ENCODE results near the gene CLEC3B. TPM values are rescaled to one million over a fixed set of nuclear protein-coding genes. Genes with fewer than 3 reads are reported as not detected.

The CLEC3B gene
- total RNA-seq, 1 donor from 2014 or later: 50.3 TPM

- Mint-ChIP-seq H3K4me1 (ENCODE audit: low read depth) (peaks cover 39% of the 10 kb centered on the region), H3K36me3 (ENCODE audit: low read depth) (peaks cover 30% of the 10 kb centered on the region), H3K9me3 (ENCODE audit: low read depth) (no peaks in the 10 kb centered on the region), H3K27me3 (ENCODE audit: low read depth) (no peaks in the 10 kb centered on the region), H3K4me3 (ENCODE audit: unreplicated experiment) (no peak overlapping the region), H3K27ac (ENCODE audit: unreplicated experiment) (peak overlapping the region; percentile 75)
- no peak for DNase-seq (ENCODE audit: low spot score)
- TF ChIP-seq, protein P1, sequence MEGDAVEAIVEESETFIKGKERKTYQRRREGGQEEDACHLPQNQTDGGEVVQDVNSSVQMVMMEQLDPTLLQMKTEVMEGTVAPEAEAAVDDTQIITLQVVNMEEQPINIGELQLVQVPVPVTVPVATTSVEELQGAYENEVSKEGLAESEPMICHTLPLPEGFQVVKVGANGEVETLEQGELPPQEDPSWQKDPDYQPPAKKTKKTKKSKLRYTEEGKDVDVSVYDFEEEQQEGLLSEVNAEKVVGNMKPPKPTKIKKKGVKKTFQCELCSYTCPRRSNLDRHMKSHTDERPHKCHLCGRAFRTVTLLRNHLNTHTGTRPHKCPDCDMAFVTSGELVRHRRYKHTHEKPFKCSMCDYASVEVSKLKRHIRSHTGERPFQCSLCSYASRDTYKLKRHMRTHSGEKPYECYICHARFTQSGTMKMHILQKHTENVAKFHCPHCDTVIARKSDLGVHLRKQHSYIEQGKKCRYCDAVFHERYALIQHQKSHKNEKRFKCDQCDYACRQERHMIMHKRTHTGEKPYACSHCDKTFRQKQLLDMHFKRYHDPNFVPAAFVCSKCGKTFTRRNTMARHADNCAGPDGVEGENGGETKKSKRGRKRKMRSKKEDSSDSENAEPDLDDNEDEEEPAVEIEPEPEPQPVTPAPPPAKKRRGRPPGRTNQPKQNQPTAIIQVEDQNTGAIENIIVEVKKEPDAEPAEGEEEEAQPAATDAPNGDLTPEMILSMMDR (IDR thresholded peaks at IDR 0.05): no peak
Measured at GRCh38 chr3:44995142-44995770, 30.8 kb upstream of the CLEC3B start.

DNA sequence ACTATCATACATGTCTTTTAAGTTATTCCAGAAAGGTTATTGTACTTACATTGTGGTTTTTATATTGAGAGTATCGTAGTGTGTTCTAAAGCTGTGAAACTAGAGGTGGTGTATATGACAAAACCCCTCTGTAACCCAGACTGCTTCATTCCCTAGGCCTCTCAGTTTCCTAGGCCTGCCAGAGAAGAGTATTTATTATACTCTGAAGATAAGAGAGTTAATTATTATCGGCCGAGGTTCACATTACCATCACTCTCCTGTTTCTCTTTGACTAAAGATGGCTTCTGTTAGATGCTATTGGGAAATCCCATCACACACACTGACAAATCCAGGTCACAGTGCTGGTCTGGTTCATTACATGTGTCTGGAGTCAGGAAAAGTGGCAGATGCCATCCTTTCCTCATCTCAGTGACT, 29.5 kb upstream of the CLEC3B start:
- no peaks in the 10 kb centered on the region for H3K9me3 Mint-ChIP-seq (ENCODE audit: low read depth)
- peak overlapping the region; percentile 13 for H3K27ac Mint-ChIP-seq (ENCODE audit: unreplicated experiment)
- H3K36me3 Mint-ChIP-seq (ENCODE audit: low read depth): peaks cover 32% of the 10 kb centered on the region
- TF ChIP-seq, protein P1 (IDR thresholded peaks at IDR 0.05): no peak
- H3K27me3 Mint-ChIP-seq (ENCODE audit: low read depth): no peaks in the 10 kb centered on the region
- no peak for DNase-seq (ENCODE audit: low spot score)
- peaks cover 39% of the 10 kb centered on the region for H3K4me1 Mint-ChIP-seq (ENCODE audit: low read depth)
- H3K4me3 Mint-ChIP-seq (ENCODE audit: unreplicated experiment): no peak overlapping the region

DNA sequence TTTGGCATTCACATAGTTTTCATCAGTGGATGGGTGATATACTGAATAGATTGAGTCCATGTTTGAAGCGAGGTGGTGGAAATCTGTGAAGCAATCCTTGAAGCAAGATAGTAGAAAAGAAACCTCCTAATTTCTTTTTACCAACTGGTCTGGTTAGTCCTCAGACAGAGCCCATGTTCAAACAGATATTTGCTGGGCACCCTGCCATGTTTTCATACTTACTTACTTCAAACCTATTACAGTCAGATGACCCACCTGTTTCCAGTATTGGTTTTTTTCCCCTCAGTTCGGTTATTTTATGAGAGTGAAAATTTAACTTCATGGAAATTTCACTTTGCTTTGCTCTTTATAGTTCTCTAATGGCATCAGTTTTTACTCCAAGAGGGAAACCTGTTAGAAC, 26.3 kb upstream of the CLEC3B start:
- H3K9me3 Mint-ChIP-seq (ENCODE audit: low read depth): peaks cover 6% of the 10 kb centered on the region
- peaks cover 46% of the 10 kb centered on the region for H3K36me3 Mint-ChIP-seq (ENCODE audit: low read depth)
- H3K4me3 Mint-ChIP-seq (ENCODE audit: unreplicated experiment): no peak overlapping the region
- H3K27ac Mint-ChIP-seq (ENCODE audit: unreplicated experiment): no peak overlapping the region
- no peak for DNase-seq (ENCODE audit: low spot score)
- TF ChIP-seq, protein P1 (IDR thresholded peaks at IDR 0.05): no peak
- H3K27me3 Mint-ChIP-seq (ENCODE audit: low read depth): no peaks in the 10 kb centered on the region
- peaks cover 16% of the 10 kb centered on the region for H3K4me1 Mint-ChIP-seq (ENCODE audit: low read depth)

GRCh38 chr3:45000823-45001222, 25.3 kb upstream of the CLEC3B start:
- Mint-ChIP-seq H3K9me3 (ENCODE audit: low read depth) (peaks cover 9% of the 10 kb centered on the region), H3K4me1 (ENCODE audit: low read depth) (peaks cover 5% of the 10 kb centered on the region), H3K36me3 (ENCODE audit: low read depth) (peaks cover 56% of the 10 kb centered on the region), H3K27ac (ENCODE audit: unreplicated experiment) (no peak overlapping the region), H3K27me3 (ENCODE audit: low read depth) (no peaks in the 10 kb centered on the region), H3K4me3 (ENCODE audit: unreplicated experiment) (no peak overlapping the region)
- DNase-seq (ENCODE audit: low spot score): no peak
- TF ChIP-seq, protein P1 (IDR thresholded peaks at IDR 0.05): no peak

- TF ChIP-seq, protein P1 (IDR thresholded peaks at IDR 0.05): peak; percentile 43
- Mint-ChIP-seq H3K4me3 (ENCODE audit: unreplicated experiment) (no peak overlapping the region), H3K27ac (ENCODE audit: unreplicated experiment) (no peak overlapping the region), H3K9me3 (ENCODE audit: low read depth) (peaks cover 9% of the 10 kb centered on the region), H3K27me3 (ENCODE audit: low read depth) (no peaks in the 10 kb centered on the region), H3K4me1 (ENCODE audit: low read depth) (no peaks in the 10 kb centered on the region), H3K36me3 (ENCODE audit: low read depth) (peaks cover 56% of the 10 kb centered on the region)
- DNase-seq (ENCODE audit: low spot score): no peak
Measured at GRCh38 chr3:45001738-45002137, 24.4 kb upstream of the CLEC3B start.

Measured in chondrocyte (in vitro differentiated cells).